Trophoblast cell (in vitro differentiated cells and primary cell): ENCODE data around the gene CTDSP2.

Source experiments
- DNase-seq, 2 donors: peaks; one replicate each; pipeline ENCODE4 v3.0.0-alpha.2; 2016
- H2AFZ ChIP-seq: 2 replicates; pipeline ENCODE4 v1.6.1; 2013; ENCODE audit warnings: low read length, moderate library complexity, mild to moderate bottlenecking; ENCODE audit not compliant: insufficient read depth, poor library complexity
- H2AK5ac ChIP-seq: 2 replicates; pipeline ENCODE4 v1.6.1; 2013; ENCODE audit warnings: mild to moderate bottlenecking, low read length
- H2BK120ac ChIP-seq: 2 replicates; pipeline ENCODE4 v1.6.1; 2013; ENCODE audit warnings: low read length, mild to moderate bottlenecking, moderate library complexity; ENCODE audit not compliant: insufficient read depth, poor library complexity
- H2BK12ac ChIP-seq: 2 replicates; pipeline ENCODE4 v1.6.1; 2013; ENCODE audit warnings: mild to moderate bottlenecking, low read length, moderate library complexity
- H2BK5ac ChIP-seq: 2 replicates; pipeline ENCODE4 v1.6.1; 2013; ENCODE audit warnings: low read length, low read depth, moderate library complexity, mild to moderate bottlenecking; ENCODE audit not compliant: poor library complexity
- H3K14ac ChIP-seq: 2 replicates; pipeline ENCODE4 v1.6.1; 2013; ENCODE audit warnings: mild to moderate bottlenecking, low read length
- H3K18ac ChIP-seq: 2 replicates; pipeline ENCODE4 v1.6.1; 2013; ENCODE audit warnings: mild to moderate bottlenecking, low read length
- H3K23ac ChIP-seq: 2 replicates; pipeline ENCODE4 v1.6.1; 2013; ENCODE audit warnings: low read length
- H3K27ac ChIP-seq: 2 replicates; pipeline ENCODE4 v1.5.1; 2013; ENCODE audit warnings: low read depth, mild to moderate bottlenecking, inconsistent platforms, low read length, moderate library complexity
- H3K27me3 ChIP-seq: 2 replicates; pipeline ENCODE4 v1.6.1; 2013; ENCODE audit warnings: inconsistent platforms, mild to moderate bottlenecking, low read length, moderate library complexity; ENCODE audit not compliant: insufficient read depth
- H3K36me3 ChIP-seq, 2 experiments: 1 replicate in 1 of 2; 2 replicates in 1 of 2; pipeline ENCODE4 v1.6.1; 2013; ENCODE audit warnings: low read length in 2 of 2, mild to moderate bottlenecking in 2 of 2, moderate library complexity in 1 of 2; ENCODE audit not compliant: insufficient read depth in 2 of 2, control insufficient read depth in 1 of 2
- H3K4ac ChIP-seq: 2 replicates; pipeline ENCODE4 v1.6.1; 2013; ENCODE audit warnings: low read depth, mild to moderate bottlenecking, low read length, moderate library complexity
- H3K4me1 ChIP-seq, 2 experiments: 1 replicate in 1 of 2; 2 replicates in 1 of 2; pipeline ENCODE4 v1.6.1; 2013; ENCODE audit warnings: low read length in 2 of 2, mild to moderate bottlenecking in 2 of 2, moderate library complexity in 1 of 2; ENCODE audit not compliant: insufficient read depth in 2 of 2, control insufficient read depth in 1 of 2
- H3K4me2 ChIP-seq: 2 replicates; pipeline ENCODE4 v1.6.1; 2013; ENCODE audit warnings: inconsistent platforms, mild to moderate bottlenecking, low read length, moderate library complexity
- H3K4me3 ChIP-seq: 2 replicates; pipeline ENCODE4 v1.5.1; 2013; ENCODE audit warnings: mild to moderate bottlenecking, low read depth, low read length, inconsistent platforms
- H3K79me1 ChIP-seq: one replicate; pipeline ENCODE4 v1.6.1; 2013; ENCODE audit warnings: low read length
- H3K79me2 ChIP-seq: 2 replicates; pipeline ENCODE4 v1.6.1; 2013; ENCODE audit warnings: low read length, mild to moderate bottlenecking; ENCODE audit not compliant: control insufficient read depth, insufficient read depth, poor library complexity
- H3K9ac ChIP-seq: 2 replicates; pipeline ENCODE4 v1.6.1; 2013; ENCODE audit warnings: mild to moderate bottlenecking, low read length
- H3K9me3 ChIP-seq: 2 replicates; pipeline ENCODE4 v1.6.1; 2013; ENCODE audit warnings: low read depth, mild to moderate bottlenecking, control low read depth, inconsistent platforms, low read length; ENCODE audit not compliant: insufficient read depth
- H4K12ac ChIP-seq: 2 replicates; pipeline ENCODE4 v1.6.1; 2013; ENCODE audit warnings: low read depth, mild to moderate bottlenecking, low read length, moderate library complexity
- H4K8ac ChIP-seq: 2 replicates; pipeline ENCODE4 v1.6.1; 2013; ENCODE audit warnings: low read depth, mild to moderate bottlenecking, low read length, moderate library complexity
- H4K91ac ChIP-seq: one replicate; pipeline ENCODE4 v1.6.1; 2013; ENCODE audit warnings: low read depth, mild to moderate bottlenecking, low read length, moderate library complexity
- WGBS: extraction: QIAGEN DNeasy Blood & Tissue Kit; methylation state at CpG from one replicate; pipeline ENCODE4 v1.1.7; 2013; ENCODE audit warnings: missing lambda C conversion rate; ENCODE audit not compliant: insufficient read length, insufficient coverage; ENCODE audit errors: extremely low coverage; 5-methylcytosine and 5-hydroxymethylcytosine counted together

CTDSP2 gene

GRCh38 chr12:57795354-57795753, 51.2 kb downstream of the CTDSP2 start:
- no peak overlapping the region for H4K12ac ChIP-seq
- H3K4me3 ChIP-seq, result no peak overlapping the region
- no peak overlapping the region for H3K14ac ChIP-seq
- no peak overlapping the region for H4K91ac ChIP-seq
- no peaks in the 10 kb centered on the region for H3K79me2 ChIP-seq
- no peak overlapping the region for H3K4me2 ChIP-seq
- no peak overlapping the region for H3K18ac ChIP-seq
- no peaks in the 10 kb centered on the region for H3K27me3 ChIP-seq
- H4K8ac ChIP-seq, result no peak overlapping the region
- H3K9ac ChIP-seq, result no peak overlapping the region
- WGBS, result no CpG with 5 or more reads among the region's 6 CpGs
- H3K27ac ChIP-seq, result no peak overlapping the region
- no peak overlapping the region for H2AFZ ChIP-seq
- no peak overlapping the region for H3K23ac ChIP-seq
- peak; percentile 63 to 91 for DNase-seq
- peaks cover 20 to 29% of the 10 kb centered on the region in 2 experiments for H3K36me3 ChIP-seq
- H3K79me1 ChIP-seq, result no peaks in the 10 kb centered on the region
- H2AK5ac ChIP-seq, result no peak overlapping the region
- no peaks in the 10 kb centered on the region for H3K4me1 ChIP-seq
- H2BK120ac ChIP-seq, result no peak overlapping the region
- no peak overlapping the region for H2BK5ac ChIP-seq
- no peak overlapping the region for H2BK12ac ChIP-seq
- no peaks in the 10 kb centered on the region for H3K9me3 ChIP-seq
- no peak overlapping the region for H3K4ac ChIP-seq

GRCh38 chr12:57793920-57794319, 52.6 kb downstream of the CTDSP2 start:
- Histone ChIP-seq H2BK120ac (no peak overlapping the region), H3K27me3 (no peaks in the 10 kb centered on the region), H2BK12ac (no peak overlapping the region), H2BK5ac (no peak overlapping the region), H3K18ac (no peak overlapping the region), H3K14ac (no peak overlapping the region), H3K36me3 (peaks cover 25 to 29% of the 10 kb centered on the region in 2 experiments), H3K4me3 (no peak overlapping the region), H4K12ac (no peak overlapping the region), H3K4me1 (no peaks in the 10 kb centered on the region), H3K9me3 (no peaks in the 10 kb centered on the region), H3K27ac (no peak overlapping the region), H3K4ac (no peak overlapping the region), H4K91ac (no peak overlapping the region), H3K4me2 (no peak overlapping the region), H2AFZ (no peak overlapping the region), H3K23ac (no peak overlapping the region), H3K79me2 (no peaks in the 10 kb centered on the region), H4K8ac (no peak overlapping the region), H3K79me1 (no peaks in the 10 kb centered on the region), H2AK5ac (no peak overlapping the region), H3K9ac (no peak overlapping the region)
- DNase-seq, result peak; percentile 62 to 91
- WGBS, result no CpG with 5 or more reads among the region's 1 CpG

GRCh38 chr12:57783861-57784260, 62.7 kb downstream of the CTDSP2 start:
- H2BK12ac ChIP-seq, result no peak overlapping the region
- no peak overlapping the region for H3K4me2 ChIP-seq
- H3K4me1 ChIP-seq, result peaks cover 0 to 3% of the 10 kb centered on the region in 2 experiments
- H2BK120ac ChIP-seq, result no peak overlapping the region
- no peak overlapping the region for H4K8ac ChIP-seq
- no peak overlapping the region for H4K91ac ChIP-seq
- WGBS, result no CpG with 5 or more reads among the region's 11 CpGs
- H4K12ac ChIP-seq, result no peak overlapping the region
- no peak overlapping the region for H3K4ac ChIP-seq
- H3K23ac ChIP-seq, result no peak overlapping the region
- H3K27ac ChIP-seq, result no peak overlapping the region
- no peak overlapping the region for H2BK5ac ChIP-seq
- H2AFZ ChIP-seq, result no peak overlapping the region
- H2AK5ac ChIP-seq, result no peak overlapping the region
- H3K9ac ChIP-seq, result no peak overlapping the region
- H3K4me3 ChIP-seq, result no peak overlapping the region
- H3K27me3 ChIP-seq, result no peaks in the 10 kb centered on the region
- H3K79me2 ChIP-seq, result peaks cover 7% of the 10 kb centered on the region
- no peak overlapping the region for H3K18ac ChIP-seq
- no peak for DNase-seq
- no peak overlapping the region for H3K14ac ChIP-seq
- H3K36me3 ChIP-seq, result peaks cover 12 to 22% of the 10 kb centered on the region in 2 experiments
- no peaks in the 10 kb centered on the region for H3K9me3 ChIP-seq
- peaks cover 3% of the 10 kb centered on the region for H3K79me1 ChIP-seq

- WGBS, result no CpG with 5 or more reads among the region's 12 CpGs
- Histone ChIP-seq H2AK5ac (no peak overlapping the region), H3K79me1 (peaks cover 3% of the 10 kb centered on the region)
Measured at GRCh38 chr12:57783466-57783801, 63.1 kb downstream of the CTDSP2 start.

More at GRCh38 chr12:57783466-57783801, 63.1 kb downstream of the CTDSP2 start:
- H3K27me3 ChIP-seq, result no peaks in the 10 kb centered on the region
- H3K79me2 ChIP-seq, result peaks cover 7% of the 10 kb centered on the region
- no peaks in the 10 kb centered on the region for H3K9me3 ChIP-seq
- no peak overlapping the region for H3K4me3 ChIP-seq
- H4K12ac ChIP-seq, result no peak overlapping the region
- no peak overlapping the region for H3K23ac ChIP-seq
- H4K8ac ChIP-seq, result no peak overlapping the region
- H3K27ac ChIP-seq, result no peak overlapping the region
- no peak overlapping the region for H2AFZ ChIP-seq
- no peak overlapping the region for H2BK5ac ChIP-seq
- no peak for DNase-seq
- no peak overlapping the region for H2BK12ac ChIP-seq
- H3K9ac ChIP-seq, result no peak overlapping the region
- H3K4me2 ChIP-seq, result peak overlapping the region; percentile 73
- no peak overlapping the region for H2BK120ac ChIP-seq
- no peak overlapping the region for H3K14ac ChIP-seq
- no peak overlapping the region for H3K18ac ChIP-seq
- no peak overlapping the region for H4K91ac ChIP-seq
- H3K4ac ChIP-seq, result peak overlapping the region; percentile 91
- H3K4me1 ChIP-seq, result peaks cover 0 to 3% of the 10 kb centered on the region in 2 experiments
- H3K36me3 ChIP-seq, result peaks cover 9 to 18% of the 10 kb centered on the region in 2 experiments
